Activated naive CD8-positive, alpha-beta T cell treated with anti-CD3 and anti-CD28 coated beads for 36 hours (primary cell): Measurements from ENCODE around the gene TGFB1. TPM values are rescaled to one million over a fixed set of nuclear protein-coding genes. Genes with fewer than 3 reads are reported as not detected.

ENCODE experiments used
- DNase-seq: peaks from one replicate; pipeline ENCODE4 v3.0.0; 2021
- H3K27ac Mint-ChIP-seq: one replicate; pipeline ENCODE4 v1.8.0; 2022; ENCODE audit warnings: mild to moderate bottlenecking, moderate library complexity, mixed read lengths
- H3K27me3 Mint-ChIP-seq: one replicate; pipeline ENCODE4 v1.8.0; 2022; ENCODE audit warnings: mild to moderate bottlenecking, mixed read lengths
- H3K36me3 Mint-ChIP-seq: one replicate; pipeline ENCODE4 v1.8.0; 2021; ENCODE audit warnings: mild to moderate bottlenecking, mixed read lengths
- H3K4me1 Mint-ChIP-seq: one replicate; pipeline ENCODE4 v1.8.0; 2021; ENCODE audit warnings: mixed read lengths
- H3K4me3 Mint-ChIP-seq: one replicate; pipeline ENCODE4 v1.8.0; 2022; ENCODE audit warnings: mild to moderate bottlenecking, moderate library complexity, mixed read lengths
- H3K9me3 Mint-ChIP-seq: one replicate; pipeline ENCODE4 v1.8.0; 2022; ENCODE audit warnings: mixed read lengths
- total RNA-seq, 2 experiments: library from RNA; stranded (reverse); gene quantifications; one replicate each; pipeline ENCODE4 v1.2.3, GENCODE V29; 2021

The TGFB1 gene
- total RNA-seq, 2 experiments from 2014 or later: 152 to 154 TPM

GRCh38 chr19:41339936-41340335 is 13.8 kb downstream of the TGFB1 start:
- DNase-seq: no peak
- Mint-ChIP-seq H3K4me1 (peaks cover 35% of the 10 kb centered on the region), H3K9me3 (no peaks in the 10 kb centered on the region), H3K36me3 (peaks cover 35% of the 10 kb centered on the region), H3K27ac (no peak overlapping the region), H3K4me3 (no peak overlapping the region), H3K27me3 (no peaks in the 10 kb centered on the region)

- Mint-ChIP-seq H3K4me3 (no peak overlapping the region), H3K4me1 (peaks cover 23% of the 10 kb centered on the region), H3K36me3 (peaks cover 21% of the 10 kb centered on the region), H3K27me3 (no peaks in the 10 kb centered on the region), H3K27ac (peak overlapping the region; percentile 38), H3K9me3 (no peaks in the 10 kb centered on the region)
- no peak for DNase-seq
These were observed 18.3 kb downstream of the TGFB1 start for GRCh38 chr19:41335467-41335866.

DNA sequence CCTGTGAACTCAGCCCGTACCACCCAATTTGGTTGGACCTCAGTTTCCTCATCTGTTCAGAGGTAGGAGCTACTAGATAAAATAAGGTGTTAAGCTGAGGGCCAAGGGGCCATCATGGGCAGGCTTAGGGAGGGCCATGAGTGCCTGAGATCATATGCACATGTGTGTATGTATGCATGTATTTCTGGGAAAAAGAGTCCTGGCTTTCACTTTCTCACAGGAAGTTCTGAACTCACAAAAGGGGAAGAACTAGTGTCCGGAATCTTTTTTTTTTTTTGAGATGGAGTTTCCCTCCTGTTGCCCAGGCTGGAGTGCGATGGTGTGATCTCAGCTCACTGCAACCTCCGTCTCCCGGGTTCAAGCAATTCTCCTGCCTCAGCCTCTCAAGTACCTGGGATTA is 18.9 kb downstream of the TGFB1 start:
- Mint-ChIP-seq H3K4me1 (peaks cover 24% of the 10 kb centered on the region), H3K27me3 (no peaks in the 10 kb centered on the region), H3K27ac (peak overlapping the region; percentile 63), H3K4me3 (no peak overlapping the region), H3K9me3 (no peaks in the 10 kb centered on the region), H3K36me3 (peaks cover 21% of the 10 kb centered on the region)
- no peak for DNase-seq

DNA sequence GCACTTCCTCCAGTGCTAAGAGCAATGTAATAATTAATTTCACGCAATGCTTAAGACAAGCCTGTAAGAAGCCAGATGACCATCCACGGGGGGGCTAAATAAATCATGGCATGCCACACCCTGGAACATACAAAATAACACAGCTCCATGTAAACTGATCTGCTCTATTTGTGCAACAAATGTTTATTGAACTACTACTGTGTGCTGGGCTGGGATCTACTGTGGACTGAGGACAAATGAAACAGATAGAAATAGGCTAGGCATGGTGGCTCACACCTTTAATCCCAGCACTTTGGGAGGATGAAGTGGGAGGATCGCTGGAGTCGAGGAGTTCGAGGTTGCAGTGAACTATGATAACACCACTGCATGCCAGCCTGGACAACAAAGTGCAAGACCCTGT is 21.3 kb downstream of the TGFB1 start:
- DNase-seq: no peak
- no peak overlapping the region for H3K4me3 Mint-ChIP-seq
- no peaks in the 10 kb centered on the region for H3K27me3 Mint-ChIP-seq
- H3K9me3 Mint-ChIP-seq: no peaks in the 10 kb centered on the region
- H3K36me3 Mint-ChIP-seq: peaks cover 27% of the 10 kb centered on the region
- H3K4me1 Mint-ChIP-seq: peaks cover 36% of the 10 kb centered on the region
- H3K27ac Mint-ChIP-seq: no peak overlapping the region

GRCh38 chr19:41332000-41332399 is 21.7 kb downstream of the TGFB1 start:
- Mint-ChIP-seq H3K9me3 (no peaks in the 10 kb centered on the region), H3K27ac (peak overlapping the region; percentile 57), H3K27me3 (no peaks in the 10 kb centered on the region), H3K36me3 (peaks cover 28% of the 10 kb centered on the region), H3K4me3 (no peak overlapping the region), H3K4me1 (peaks cover 37% of the 10 kb centered on the region)
- DNase-seq: no peak

- peaks cover 35% of the 10 kb centered on the region for H3K36me3 Mint-ChIP-seq
- H3K4me1 Mint-ChIP-seq: peaks cover 46% of the 10 kb centered on the region
These were observed 22.6 kb downstream of the TGFB1 start for GRCh38 chr19:41330946-41331678.

DNA sequence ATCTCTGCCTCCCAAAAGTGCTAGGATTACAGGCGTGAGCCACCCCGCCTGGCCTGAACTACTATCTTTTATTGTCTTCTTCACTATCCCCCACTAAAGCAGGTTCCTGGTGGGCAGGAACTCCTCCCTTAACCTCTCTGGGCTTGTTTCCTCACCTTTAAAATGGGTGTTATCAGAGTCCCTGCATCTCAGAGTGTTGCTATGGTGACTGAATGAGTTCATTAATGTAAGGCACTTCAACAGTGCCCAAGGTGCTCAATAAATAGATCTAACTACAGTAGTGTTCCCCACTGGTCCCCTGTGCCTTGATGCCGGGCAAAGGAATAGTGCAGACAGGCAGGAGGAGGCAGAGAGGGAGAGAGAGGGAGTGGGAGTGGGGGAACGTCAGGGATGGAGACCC is 23.2 kb downstream of the TGFB1 start:
- no peak for DNase-seq
- peaks cover 46% of the 10 kb centered on the region for H3K4me1 Mint-ChIP-seq
- no peaks in the 10 kb centered on the region for H3K27me3 Mint-ChIP-seq
- H3K9me3 Mint-ChIP-seq: no peaks in the 10 kb centered on the region
- H3K36me3 Mint-ChIP-seq: peaks cover 35% of the 10 kb centered on the region
- H3K4me3 Mint-ChIP-seq: peak overlapping the region; percentile 2
- peak overlapping the region; percentile 27 for H3K27ac Mint-ChIP-seq

More at GRCh38 chr19:41330946-41331678, 22.6 kb downstream of the TGFB1 start:
- no peak overlapping the region for H3K4me3 Mint-ChIP-seq
- H3K27me3 Mint-ChIP-seq: no peaks in the 10 kb centered on the region
- no peak for DNase-seq
- H3K9me3 Mint-ChIP-seq: no peaks in the 10 kb centered on the region
- H3K27ac Mint-ChIP-seq: no peak overlapping the region

DNA sequence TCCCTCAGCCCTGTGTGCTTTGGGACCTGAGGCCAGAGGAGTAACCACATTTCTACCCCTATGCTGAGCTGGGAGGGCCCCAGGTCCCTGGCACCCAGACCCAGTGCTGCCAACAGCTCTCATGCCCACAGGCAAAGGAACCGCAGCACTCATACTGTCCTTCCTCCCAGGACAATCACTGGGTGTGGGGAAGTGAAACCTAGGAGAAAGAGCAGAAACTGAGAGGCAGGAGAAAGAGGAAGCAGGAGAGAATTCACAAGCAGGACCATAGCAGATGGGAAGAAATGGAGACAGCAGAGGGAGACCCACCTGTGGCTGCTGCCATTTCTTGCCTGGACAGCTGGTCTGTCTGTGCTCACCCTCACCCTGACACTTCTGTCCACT is 24.9 kb downstream of the TGFB1 start:
- Mint-ChIP-seq H3K27ac (peak overlapping the region; percentile 94), H3K4me1 (peaks cover 54% of the 10 kb centered on the region), H3K27me3 (no peaks in the 10 kb centered on the region), H3K36me3 (peaks cover 39% of the 10 kb centered on the region), H3K4me3 (no peak overlapping the region), H3K9me3 (no peaks in the 10 kb centered on the region)
- DNase-seq: no peak

GRCh38 chr19:41328157-41328841 is 25.4 kb downstream of the TGFB1 start:
- peak; percentile 69 for DNase-seq
- Mint-ChIP-seq H3K27ac (peak overlapping the region; percentile 94), H3K27me3 (no peaks in the 10 kb centered on the region), H3K4me3 (peak overlapping the region; percentile 73), H3K9me3 (no peaks in the 10 kb centered on the region), H3K36me3 (peaks cover 39% of the 10 kb centered on the region), H3K4me1 (peaks cover 57% of the 10 kb centered on the region)

DNA sequence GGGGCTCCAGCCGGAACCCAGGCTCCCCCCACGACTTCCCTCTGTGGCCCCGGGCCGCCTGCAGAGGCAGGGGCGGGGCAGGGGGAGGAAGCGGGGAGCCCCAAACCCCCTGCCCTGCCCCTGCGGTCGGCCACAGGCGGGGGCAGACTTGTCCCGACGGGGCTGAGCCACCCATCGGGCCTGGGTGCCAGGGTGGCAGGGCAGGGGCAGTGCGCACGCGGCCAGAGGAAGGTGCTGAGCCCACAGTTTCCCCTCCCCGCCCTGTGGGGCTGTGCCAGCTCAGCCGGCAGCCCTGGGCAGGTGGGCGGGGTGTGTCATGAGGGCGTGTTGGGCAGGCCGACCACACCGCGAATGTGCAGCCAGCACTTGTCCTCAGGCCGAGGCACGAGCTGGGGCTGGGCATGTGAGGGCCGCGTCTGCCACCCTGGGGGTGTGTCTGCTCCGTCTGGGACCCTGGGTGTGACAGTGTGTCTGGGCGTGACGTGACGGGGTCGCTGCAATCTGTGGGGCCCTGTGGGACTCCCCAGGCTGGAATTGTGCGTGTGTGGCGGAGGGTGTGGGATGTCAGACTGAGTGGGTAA is 26.1 kb downstream of the TGFB1 start:
- no peaks in the 10 kb centered on the region for H3K9me3 Mint-ChIP-seq
- H3K4me3 Mint-ChIP-seq: peak overlapping the region; percentile 73
- DNase-seq: peak; percentile 88
- H3K4me1 Mint-ChIP-seq: peaks cover 62% of the 10 kb centered on the region
- peak overlapping the region; percentile 94 for H3K27ac Mint-ChIP-seq
- H3K27me3 Mint-ChIP-seq: no peaks in the 10 kb centered on the region
- H3K36me3 Mint-ChIP-seq: peaks cover 39% of the 10 kb centered on the region

DNA sequence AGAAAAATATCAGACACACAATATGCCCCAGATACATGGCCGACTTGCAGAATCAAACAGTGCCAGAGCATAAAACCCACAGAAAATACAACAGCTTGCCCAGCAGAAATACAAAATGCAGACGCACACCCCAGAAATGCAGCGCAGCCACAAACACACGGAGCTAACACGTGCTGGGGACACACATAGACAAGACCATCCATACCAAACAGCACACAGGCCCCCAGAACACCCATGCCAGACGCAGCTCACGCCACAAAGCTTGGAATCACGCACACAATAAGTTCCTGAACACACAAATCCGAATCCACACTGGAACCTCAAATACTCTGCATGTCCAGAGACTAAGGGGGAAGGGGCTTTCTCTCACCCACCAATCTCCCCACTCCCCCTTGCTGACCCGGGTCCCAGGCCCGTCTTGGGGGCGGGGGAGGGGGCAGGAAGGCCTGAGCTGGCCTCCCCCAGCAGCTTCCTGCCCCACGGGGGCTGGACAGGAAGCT is 26.6 kb downstream of the TGFB1 start:
- DNase-seq: no peak
- H3K36me3 Mint-ChIP-seq: peaks cover 43% of the 10 kb centered on the region
- H3K4me1 Mint-ChIP-seq: peaks cover 62% of the 10 kb centered on the region
- H3K27ac Mint-ChIP-seq: peak overlapping the region; percentile 85
- no peaks in the 10 kb centered on the region for H3K27me3 Mint-ChIP-seq
- no peaks in the 10 kb centered on the region for H3K9me3 Mint-ChIP-seq
- H3K4me3 Mint-ChIP-seq: peak overlapping the region; percentile 50

DNA sequence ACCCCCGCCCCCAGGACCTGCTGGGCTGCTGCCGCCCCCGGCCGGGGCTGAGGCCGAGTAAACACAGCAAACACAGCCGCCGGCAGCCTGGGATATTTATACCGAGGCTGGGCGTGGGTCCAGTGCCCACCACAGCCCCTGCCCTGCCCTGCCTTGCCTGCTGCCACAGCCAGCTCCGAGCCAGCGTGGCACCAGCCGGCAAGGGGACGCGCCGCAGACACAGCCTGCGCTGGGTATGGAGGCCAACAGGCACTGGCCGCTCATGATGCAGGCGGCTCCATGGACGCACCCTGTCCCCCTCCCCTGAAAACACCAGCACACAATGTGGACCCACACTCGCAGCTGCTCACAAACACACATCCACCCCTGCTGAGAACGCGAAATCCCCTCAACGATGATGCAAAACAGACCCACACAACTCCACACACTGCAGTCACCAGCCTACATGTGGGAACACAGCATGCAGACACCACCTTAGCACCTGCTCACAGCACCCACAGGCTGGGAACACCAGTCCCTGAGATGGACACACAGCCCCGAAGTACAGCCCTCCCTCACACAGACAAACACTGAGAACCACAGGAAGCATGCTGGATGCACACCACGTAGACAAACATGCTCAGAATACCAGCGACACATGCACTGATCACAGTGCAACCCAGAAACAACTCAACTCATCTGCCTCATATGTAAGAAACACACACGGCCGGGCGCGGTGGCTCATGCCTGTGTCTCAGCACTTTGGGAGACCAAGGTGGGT is 27.6 kb downstream of the TGFB1 start:
- Mint-ChIP-seq H3K9me3 (no peaks in the 10 kb centered on the region), H3K4me1 (peaks cover 60% of the 10 kb centered on the region), H3K36me3 (peaks cover 37% of the 10 kb centered on the region), H3K4me3 (peak overlapping the region; percentile 30), H3K27ac (peak overlapping the region; percentile 85), H3K27me3 (no peaks in the 10 kb centered on the region)
- no peak for DNase-seq

DNA sequence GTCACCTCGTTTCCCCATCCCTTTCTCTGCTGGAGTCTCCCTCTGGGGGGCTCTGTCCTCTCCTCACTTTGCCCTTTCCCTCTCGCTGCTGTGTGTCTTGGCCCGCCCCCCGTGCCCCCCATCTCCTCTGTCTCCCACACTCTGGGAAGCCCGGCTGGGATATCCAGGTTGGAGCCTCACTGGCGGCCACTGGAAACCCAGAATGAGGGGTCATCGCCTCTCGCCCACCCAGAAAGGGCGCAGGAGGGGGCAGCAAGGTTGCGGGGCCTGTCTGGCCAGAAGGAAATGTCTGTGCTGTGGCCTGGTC is 28.1 kb downstream of the TGFB1 start:
- DNase-seq: no peak
- peaks cover 59% of the 10 kb centered on the region for H3K4me1 Mint-ChIP-seq
- peak overlapping the region; percentile 72 for H3K27ac Mint-ChIP-seq
- H3K27me3 Mint-ChIP-seq: no peaks in the 10 kb centered on the region
- H3K4me3 Mint-ChIP-seq: no peak overlapping the region
- H3K9me3 Mint-ChIP-seq: no peaks in the 10 kb centered on the region
- H3K36me3 Mint-ChIP-seq: peaks cover 36% of the 10 kb centered on the region

DNA sequence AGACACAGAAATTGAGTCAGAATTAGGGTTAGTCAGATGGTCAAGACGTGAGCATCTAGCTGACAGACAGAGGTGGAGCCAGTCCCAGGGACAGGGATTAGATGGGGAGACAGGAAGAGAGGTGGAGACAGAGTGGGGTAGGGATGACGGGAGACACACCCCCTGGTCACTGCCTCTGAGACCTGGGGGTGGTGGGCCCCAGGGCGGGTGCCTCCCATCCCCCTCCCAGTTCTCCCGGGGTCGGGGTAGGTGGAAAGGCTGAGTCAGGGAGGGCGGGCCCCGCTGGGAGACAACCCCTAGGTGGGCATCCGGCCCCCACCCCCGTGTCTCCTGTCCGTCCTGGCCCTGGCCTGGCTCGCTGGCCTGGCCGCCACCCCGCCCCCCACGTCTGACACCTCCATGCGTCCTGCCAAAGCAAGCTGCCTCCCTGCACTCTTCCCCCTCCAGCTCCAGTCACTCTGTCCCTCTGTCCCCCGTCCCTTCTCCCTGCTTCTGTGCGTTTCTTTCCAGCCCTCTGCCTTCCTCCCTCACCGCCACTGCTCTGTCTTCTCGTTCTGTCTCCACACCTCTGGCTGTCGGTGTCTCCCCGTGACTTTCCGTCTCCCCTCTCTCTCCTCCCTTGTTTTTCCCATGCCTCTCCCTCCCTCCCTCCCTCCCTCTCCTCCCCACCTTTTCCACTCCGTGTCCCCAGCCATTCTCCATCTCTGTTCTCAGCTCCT is 28.6 kb downstream of the TGFB1 start:
- no peaks in the 10 kb centered on the region for H3K9me3 Mint-ChIP-seq

More for the DNA sequence above, 28.6 kb downstream of the TGFB1 start:
- H3K4me3 Mint-ChIP-seq: peak overlapping the region; percentile 3
- DNase-seq: no peak
- peaks cover 56% of the 10 kb centered on the region for H3K4me1 Mint-ChIP-seq
- peak overlapping the region; percentile 72 for H3K27ac Mint-ChIP-seq
- H3K27me3 Mint-ChIP-seq: no peaks in the 10 kb centered on the region
- H3K36me3 Mint-ChIP-seq: peaks cover 33% of the 10 kb centered on the region
